NT2/D1 (cell line): ENCODE data around the gene HOXC10.

Experiments used
- YY1 ChIP-seq: IDR thresholded peaks from 2 replicates; pipeline ENCODE4 v1.6.1; 2011; ENCODE audit not compliant: insufficient read length, insufficient read depth
- ZNF274 ChIP-seq: IDR thresholded peaks from 2 replicates; pipeline ENCODE4 v1.6.1; 2011; ENCODE audit warnings: mild to moderate bottlenecking, low read depth, low read length

DNA sequence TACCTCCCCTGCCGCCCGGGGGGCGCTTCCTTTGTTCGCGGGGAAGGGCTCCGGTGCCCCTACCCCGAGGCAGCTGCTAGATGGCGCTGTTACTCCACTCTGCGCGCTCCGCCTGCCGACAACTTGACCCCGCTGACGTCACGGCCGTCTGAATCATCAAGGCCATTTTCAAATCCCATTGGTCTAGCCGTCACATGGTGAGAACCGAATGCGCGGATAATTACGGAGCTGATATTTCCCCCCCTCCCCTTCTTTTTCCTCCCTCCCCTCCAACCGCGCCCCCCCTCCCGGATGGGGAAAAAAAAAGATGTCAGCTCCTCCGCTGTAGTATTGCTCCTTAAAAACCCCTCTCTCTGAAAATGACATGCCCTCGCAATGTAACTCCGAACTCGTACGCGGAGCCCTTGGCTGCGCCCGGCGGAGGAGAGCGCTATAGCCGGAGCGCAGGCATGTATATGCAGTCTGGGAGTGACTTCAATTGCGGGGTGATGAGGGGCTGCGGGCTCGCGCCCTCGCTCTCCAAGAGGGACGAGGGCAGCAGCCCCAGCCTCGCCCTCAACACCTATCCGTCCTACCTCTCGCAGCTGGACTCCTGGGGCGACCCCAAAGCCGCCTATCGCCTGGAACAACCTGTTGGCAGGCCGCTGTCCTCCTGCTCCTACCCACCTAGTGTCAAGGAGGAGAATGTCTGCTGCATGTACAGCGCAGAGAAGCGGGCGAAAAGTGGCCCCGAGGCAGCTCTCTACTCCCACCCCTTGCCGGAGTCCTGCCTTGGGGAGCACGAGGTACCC lies at the start of gene HOXC10:
- TF ChIP-seq YY1 = no peak
- no peak for TF ChIP-seq ZNF274
